HUES6 (cell line): ENCODE results near the gene HMGXB3.
"Not testable (repeated sequence)": the region's sequence is repeated elsewhere in the genome, so short reads cannot be mapped to it uniquely, and the experiment has no call there.

Experiments used
- H3K27ac ChIP-seq: 2 replicates; pipeline ENCODE4 v1.7.0; 2013; ENCODE audit warnings: low read depth, mild to moderate bottlenecking, low read length, inconsistent platforms
- H3K27me3 ChIP-seq: 2 replicates; pipeline ENCODE4 v1.6.1; 2013; ENCODE audit warnings: low read length; ENCODE audit not compliant: control insufficient read depth, insufficient read depth
- H3K36me3 ChIP-seq: 2 replicates; pipeline ENCODE4 v1.6.1; 2013; ENCODE audit warnings: low read length; ENCODE audit not compliant: control insufficient read depth, insufficient read depth
- H3K4me1 ChIP-seq: 2 replicates; pipeline ENCODE4 v1.6.1; 2013; ENCODE audit warnings: low read length; ENCODE audit not compliant: control insufficient read depth, insufficient read depth
- H3K4me3 ChIP-seq: 2 replicates; pipeline ENCODE4 v1.5.1; 2013; ENCODE audit warnings: low read depth, low read length
- H3K9ac ChIP-seq: one replicate; pipeline ENCODE4 v1.6.1; 2013; ENCODE audit warnings: mild to moderate bottlenecking, low read length
- H3K9me3 ChIP-seq: 2 replicates; pipeline ENCODE4 v1.6.1; 2013; ENCODE audit warnings: low read depth, low read length; ENCODE audit not compliant: control insufficient read depth, insufficient read depth

HMGXB3 gene

DNA sequence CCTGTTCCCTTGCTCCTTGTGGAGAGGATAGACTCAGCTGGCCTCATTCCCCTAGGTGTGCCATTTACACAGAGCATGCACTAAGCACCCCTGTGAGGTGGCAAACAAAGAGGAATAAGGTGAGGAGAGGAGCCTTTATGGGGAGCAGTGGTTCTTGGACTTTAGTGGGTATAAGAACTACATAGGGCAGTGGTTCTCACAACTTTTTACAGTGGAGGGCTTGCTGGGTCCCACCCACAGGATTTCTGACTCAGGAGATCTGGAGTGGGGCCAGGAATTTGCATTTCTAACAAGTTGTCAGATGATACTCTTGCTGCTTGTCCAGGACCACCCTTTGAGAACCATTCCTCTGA lies 43.8 kb downstream of the HMGXB3 start:
- Histone ChIP-seq H3K27ac (no peak overlapping the region), H3K9me3 (no peaks in the 10 kb centered on the region), H3K27me3 (no peaks in the 10 kb centered on the region), H3K9ac (no peak overlapping the region), H3K36me3 (peaks cover 91% of the 10 kb centered on the region), H3K4me3 (no peak overlapping the region), H3K4me1 (no peaks in the 10 kb centered on the region)

DNA sequence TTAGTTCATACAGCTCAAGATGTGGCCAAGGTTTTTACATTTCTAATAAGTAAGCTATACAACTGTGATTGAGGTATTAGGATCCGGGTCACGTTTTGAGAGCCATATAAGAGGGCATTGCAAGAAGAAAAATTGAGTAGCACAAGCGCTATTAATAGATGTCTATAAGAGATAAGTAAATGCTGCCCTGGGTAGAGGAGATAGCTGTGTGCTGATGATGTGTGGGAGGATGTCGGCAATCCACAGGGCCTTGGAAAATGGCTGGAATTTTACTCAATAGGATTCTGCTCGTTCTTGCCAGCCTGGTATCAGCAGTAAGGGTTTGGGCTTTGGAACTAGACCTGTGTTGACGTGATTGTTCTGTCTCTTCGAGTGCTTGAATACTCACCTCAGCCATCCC lies 44.2 kb downstream of the HMGXB3 start:
- Histone ChIP-seq H3K9me3 (no peaks in the 10 kb centered on the region), H3K4me1 (no peaks in the 10 kb centered on the region), H3K36me3 (peaks cover 92% of the 10 kb centered on the region), H3K27ac (no peak overlapping the region), H3K4me3 (no peak overlapping the region), H3K27me3 (no peaks in the 10 kb centered on the region), H3K9ac (no peak overlapping the region)

- H3K36me3 ChIP-seq, result peaks cover 95% of the 10 kb centered on the region
Measured at GRCh38 chr5:150045549-150045948, 45.0 kb downstream of the HMGXB3 start.

GRCh38 chr5:150046031-150046430 lies 45.5 kb downstream of the HMGXB3 start:
- Histone ChIP-seq H3K9me3 (no peaks in the 10 kb centered on the region), H3K27me3 (no peaks in the 10 kb centered on the region), H3K4me3 (no peak overlapping the region), H3K9ac (no peak overlapping the region), H3K36me3 (peaks cover 95% of the 10 kb centered on the region), H3K27ac (no peak overlapping the region), H3K4me1 (no peaks in the 10 kb centered on the region)

More at GRCh38 chr5:150045549-150045948, 45.0 kb downstream of the HMGXB3 start:
- H3K9me3 ChIP-seq, result no peaks in the 10 kb centered on the region
- H3K27me3 ChIP-seq, result no peaks in the 10 kb centered on the region
- H3K4me3 ChIP-seq, result no peak overlapping the region
- no peak overlapping the region for H3K27ac ChIP-seq
- no peaks in the 10 kb centered on the region for H3K4me1 ChIP-seq
- H3K9ac ChIP-seq, result no peak overlapping the region

DNA sequence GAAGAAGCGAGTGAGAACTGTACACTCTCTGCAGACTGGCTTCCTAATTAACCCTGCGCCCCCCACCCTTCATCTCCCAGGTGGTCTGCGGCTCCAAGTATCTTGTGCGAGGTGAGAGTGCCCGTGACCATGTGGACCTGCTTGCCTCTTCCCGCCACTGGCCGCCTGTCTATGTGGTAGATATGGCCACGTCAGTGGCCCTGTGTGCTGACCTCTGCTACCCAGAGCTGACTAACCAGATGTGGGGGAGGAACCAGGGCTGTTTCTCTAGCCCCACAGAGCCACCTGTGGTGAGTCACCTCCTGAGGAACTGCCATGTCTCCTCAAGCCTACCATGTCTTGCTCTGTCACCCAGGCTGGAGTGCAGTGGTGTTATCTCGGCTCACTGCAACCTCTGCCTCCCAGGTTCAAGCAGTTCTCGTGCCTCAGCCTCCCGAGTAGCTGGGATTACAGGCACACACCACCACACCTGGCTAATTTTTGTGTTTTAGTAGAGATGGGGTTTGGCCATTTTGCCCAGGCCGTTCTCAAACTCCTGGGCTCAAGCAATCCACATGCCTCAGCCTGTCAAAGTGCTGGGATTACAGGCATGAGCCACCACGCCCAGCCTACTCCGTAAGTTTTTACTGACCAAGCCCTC lies 49.8 kb downstream of the HMGXB3 start:
- H3K36me3 ChIP-seq, result peaks cover 93% of the 10 kb centered on the region
- H3K27me3 ChIP-seq, H3K27ac ChIP-seq, H3K9me3 ChIP-seq, H3K4me3 ChIP-seq, H3K4me1 ChIP-seq, H3K9ac ChIP-seq: not testable (repeated sequence)

GRCh38 chr5:150051657-150052195 lies 51.2 kb downstream of the HMGXB3 start:
- H3K36me3 ChIP-seq, result peaks cover 88% of the 10 kb centered on the region

GRCh38 chr5:150052226-150052955 lies 51.9 kb downstream of the HMGXB3 start:
- no peaks in the 10 kb centered on the region for H3K27me3 ChIP-seq
- no peak overlapping the region for H3K4me3 ChIP-seq
- peaks cover under 1% of the 10 kb centered on the region; the same call in 1 of the 2 replicates for H3K4me1 ChIP-seq
- no peak overlapping the region for H3K9ac ChIP-seq
- peaks cover 83% of the 10 kb centered on the region for H3K36me3 ChIP-seq
- no peak overlapping the region for H3K27ac ChIP-seq
- no peaks in the 10 kb centered on the region for H3K9me3 ChIP-seq

More at GRCh38 chr5:150051657-150052195, 51.2 kb downstream of the HMGXB3 start:
- no peak overlapping the region for H3K9ac ChIP-seq
- H3K4me3 ChIP-seq, result no peak overlapping the region
- no peaks in the 10 kb centered on the region for H3K4me1 ChIP-seq
- H3K27me3 ChIP-seq, result no peaks in the 10 kb centered on the region
- H3K27ac ChIP-seq, result no peak overlapping the region
- no peaks in the 10 kb centered on the region for H3K9me3 ChIP-seq

DNA sequence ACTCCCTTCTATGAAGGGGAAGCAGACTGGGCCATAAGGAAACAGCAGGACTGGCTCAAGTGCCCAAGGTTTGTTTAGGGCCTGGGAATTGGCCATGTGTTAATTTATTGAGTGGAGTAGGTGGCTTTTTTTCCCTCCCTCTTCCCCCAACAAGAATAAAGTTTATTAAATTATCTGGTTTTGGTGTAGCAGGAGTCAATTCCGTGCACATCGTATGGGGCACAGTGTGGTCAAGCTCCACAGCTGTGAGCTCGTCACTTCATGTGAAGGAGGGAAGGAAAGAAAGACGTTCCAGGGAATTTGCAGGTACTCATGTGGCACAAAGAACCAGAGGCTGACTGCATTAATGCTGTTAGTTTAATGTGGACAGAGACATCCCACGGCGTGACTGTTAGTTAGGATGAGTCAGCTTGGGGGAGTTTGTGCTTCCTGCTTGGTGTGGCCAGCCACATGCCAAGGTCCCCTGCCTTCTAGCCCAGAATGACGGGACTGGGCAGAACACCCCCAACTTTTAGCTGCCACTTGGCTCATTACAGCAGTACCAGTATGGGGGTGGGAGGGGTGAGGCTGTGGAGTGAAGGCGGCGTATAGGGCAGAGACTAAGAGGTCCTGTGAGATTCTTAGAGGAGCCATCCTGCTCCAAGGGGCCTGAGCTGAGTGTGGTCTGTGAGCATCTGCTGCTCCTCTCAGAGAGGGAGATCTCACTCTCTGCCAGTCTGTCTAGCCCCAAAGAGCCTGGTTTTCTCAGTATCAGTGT lies 52.6 kb downstream of the HMGXB3 start:
- peaks cover 8% of the 10 kb centered on the region for H3K4me1 ChIP-seq
- H3K27me3 ChIP-seq, result no peaks in the 10 kb centered on the region
- no peak overlapping the region for H3K4me3 ChIP-seq
- no peak overlapping the region for H3K27ac ChIP-seq
- no peak overlapping the region for H3K9ac ChIP-seq
- H3K9me3 ChIP-seq, result no peaks in the 10 kb centered on the region
- peaks cover 75% of the 10 kb centered on the region for H3K36me3 ChIP-seq

GRCh38 chr5:150053713-150054392 lies 53.3 kb downstream of the HMGXB3 start:
- H3K4me1 ChIP-seq, result peaks cover 10% of the 10 kb centered on the region
- H3K27ac ChIP-seq, result no peak overlapping the region
- no peaks in the 10 kb centered on the region for H3K27me3 ChIP-seq
- H3K9ac ChIP-seq, result no peak overlapping the region
- H3K4me3 ChIP-seq, result no peak overlapping the region
- H3K9me3 ChIP-seq, result no peaks in the 10 kb centered on the region
- peaks cover 68% of the 10 kb centered on the region for H3K36me3 ChIP-seq

DNA sequence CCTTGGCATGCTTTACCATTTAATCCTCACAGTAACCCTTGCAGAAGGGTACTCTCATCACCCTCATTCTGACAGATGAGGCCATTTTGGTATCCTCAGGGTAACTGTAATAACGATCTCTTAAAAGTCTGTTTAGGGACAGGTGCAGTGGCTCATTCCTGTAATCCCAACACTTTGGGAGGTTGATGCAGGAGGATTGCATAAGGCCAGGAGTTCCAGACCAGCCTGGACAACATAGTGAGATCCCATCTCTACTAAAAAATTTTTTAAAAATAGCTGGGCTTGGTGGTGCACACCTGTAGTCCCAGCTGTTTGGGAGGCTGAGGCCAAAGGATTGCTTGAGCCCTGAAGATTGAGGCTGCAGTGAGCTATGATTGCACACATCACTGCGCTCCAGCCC lies 54.0 kb downstream of the HMGXB3 start:
- Histone ChIP-seq H3K4me3 (no peak overlapping the region), H3K9me3 (no peaks in the 10 kb centered on the region), H3K4me1 (peaks cover 10% of the 10 kb centered on the region), H3K27me3 (no peaks in the 10 kb centered on the region), H3K9ac (no peak overlapping the region), H3K27ac (no peak overlapping the region), H3K36me3 (peaks cover 61% of the 10 kb centered on the region)
